ENCODE measurements around the gene EVA1B.

Gene EVA1B

GRCh38 chr1:36321119-36321951, 2.1 kb downstream of the EVA1B start:
- Mint-ChIP-seq H3K27me3 (no peaks in the 10 kb centered on the region), H3K36me3 (ENCODE audit: insufficient read depth) (peaks cover 13% of the 10 kb centered on the region), H3K4me3 (peak overlapping the region; percentile 73 to 88), H3K27ac (peak overlapping the region in 1 of 2 donors; percentile 77), H3K9me3 (no peaks in the 10 kb centered on the region), H3K4me1 (ENCODE audit: low read depth in 2 of 2) (peaks cover 16 to 20% of the 10 kb centered on the region in 2 donors)
- ATAC-seq (replicated peaks): peak; percentile 33
- no peak for DNase-seq

- ATAC-seq (replicated peaks) (no peak), DNase-seq (no peak)
- Mint-ChIP-seq H3K4me3 (peak overlapping the region; percentile 73 to 88), H3K36me3 (ENCODE audit: insufficient read depth) (peaks cover 13% of the 10 kb centered on the region), H3K27me3 (no peaks in the 10 kb centered on the region), H3K4me1 (ENCODE audit: low read depth in 2 of 2) (peaks cover 16 to 19% of the 10 kb centered on the region in 2 donors), H3K9me3 (no peaks in the 10 kb centered on the region), H3K27ac (peak overlapping the region; percentile 49 to 77)
Measured at GRCh38 chr1:36320767-36321118, 2.7 kb downstream of the EVA1B start.

GRCh38 chr1:36320291-36320761, 3.1 kb downstream of the EVA1B start:
- peak overlapping the region; percentile 49 to 77 for H3K27ac Mint-ChIP-seq
- no peak for ATAC-seq (replicated peaks)
- no peak for DNase-seq
- H3K4me1 Mint-ChIP-seq (ENCODE audit: low read depth in 2 of 2): peaks cover 16 to 19% of the 10 kb centered on the region in 2 donors
- H3K4me3 Mint-ChIP-seq: peak overlapping the region; percentile 73 to 88
- no peaks in the 10 kb centered on the region for H3K9me3 Mint-ChIP-seq
- peaks cover 13% of the 10 kb centered on the region for H3K36me3 Mint-ChIP-seq (ENCODE audit: insufficient read depth)
- no peaks in the 10 kb centered on the region for H3K27me3 Mint-ChIP-seq

GRCh38 chr1:36309397-36309796, 14.0 kb downstream of the EVA1B start:
- ATAC-seq (replicated peaks) (no peak), DNase-seq (no peak)
- Mint-ChIP-seq H3K27me3 (no peaks in the 10 kb centered on the region), H3K4me3 (no peak overlapping the region), H3K27ac (no peak overlapping the region), H3K4me1 (ENCODE audit: low read depth in 2 of 2) (peaks cover 9 to 12% of the 10 kb centered on the region in 2 donors), H3K9me3 (no peaks in the 10 kb centered on the region), H3K36me3 (ENCODE audit: insufficient read depth) (peaks cover 27% of the 10 kb centered on the region)

GRCh38 chr1:36307601-36308330, 15.7 kb downstream of the EVA1B start:
- Mint-ChIP-seq H3K36me3 (ENCODE audit: insufficient read depth) (peaks cover 42% of the 10 kb centered on the region), H3K27ac (no peak overlapping the region), H3K4me1 (ENCODE audit: low read depth in 2 of 2) (peaks cover 9 to 12% of the 10 kb centered on the region in 2 donors), H3K27me3 (no peaks in the 10 kb centered on the region), H3K4me3 (peak overlapping the region; percentile 88 to 95), H3K9me3 (no peaks in the 10 kb centered on the region)
- no peak for DNase-seq
- no peak for ATAC-seq (replicated peaks)

- Mint-ChIP-seq H3K4me3 (peak overlapping the region; percentile 88 to 95), H3K27ac (peak overlapping the region; percentile 56 to 90), H3K4me1 (ENCODE audit: low read depth in 2 of 2) (peaks cover 9 to 12% of the 10 kb centered on the region in 2 donors), H3K36me3 (ENCODE audit: insufficient read depth) (peaks cover 50% of the 10 kb centered on the region), H3K9me3 (no peaks in the 10 kb centered on the region), H3K27me3 (no peaks in the 10 kb centered on the region)
- peak; percentile 95 for ATAC-seq (replicated peaks)
- DNase-seq: peak; percentile 90 to 95 (median 95)
Measured at GRCh38 chr1:36306902-36307456, 16.5 kb downstream of the EVA1B start.

GRCh38 chr1:36306210-36306901, 17.1 kb downstream of the EVA1B start, which contains the start of gene SH3D21:
Gene SH3D21 (plus strand): TSS chr1:36306368. CDS start chr1:36306421, 53 bp downstream.
- peaks cover 54% of the 10 kb centered on the region for H3K36me3 Mint-ChIP-seq (ENCODE audit: insufficient read depth)
- H3K4me3 Mint-ChIP-seq: peak within 1 kb of the TSS; percentile 88 to 95
- H3K4me1 Mint-ChIP-seq (ENCODE audit: low read depth in 2 of 2): peaks cover 9 to 12% of the 10 kb centered on the region in 2 donors
- no peaks in the 10 kb centered on the region for H3K9me3 Mint-ChIP-seq
- peak; percentile 50 for ATAC-seq (replicated peaks)
- H3K27ac Mint-ChIP-seq: peak within 1 kb of the TSS; percentile 56 to 90
- DNase-seq: peak; percentile 29 to 39 (median 37)
- no peaks in the 10 kb centered on the region for H3K27me3 Mint-ChIP-seq

GRCh38 chr1:36305915-36306209, 17.6 kb downstream of the EVA1B start:
- DNase-seq: no peak
- no peak for ATAC-seq (replicated peaks)
- H3K27me3 Mint-ChIP-seq: no peaks in the 10 kb centered on the region
- H3K27ac Mint-ChIP-seq: peak overlapping the region in 1 of 2 donors; percentile 90
- H3K4me3 Mint-ChIP-seq: peak overlapping the region; percentile 88 to 95
- H3K36me3 Mint-ChIP-seq (ENCODE audit: insufficient read depth): peaks cover 57% of the 10 kb centered on the region
- no peaks in the 10 kb centered on the region for H3K9me3 Mint-ChIP-seq
- H3K4me1 Mint-ChIP-seq (ENCODE audit: low read depth in 2 of 2): peaks cover 9 to 12% of the 10 kb centered on the region in 2 donors

GRCh38 chr1:36304970-36305914, 18.2 kb downstream of the EVA1B start:
- DNase-seq: no peak
- Mint-ChIP-seq H3K9me3 (no peaks in the 10 kb centered on the region), H3K4me1 (ENCODE audit: low read depth in 2 of 2) (peaks cover 9 to 12% of the 10 kb centered on the region in 2 donors), H3K4me3 (peak overlapping the region; percentile 88 to 95), H3K36me3 (ENCODE audit: insufficient read depth) (peaks cover 57% of the 10 kb centered on the region), H3K27me3 (no peaks in the 10 kb centered on the region), H3K27ac (peak overlapping the region in 1 of 2 donors; percentile 90)
- ATAC-seq (replicated peaks): no peak

- Mint-ChIP-seq H3K27me3 (no peaks in the 10 kb centered on the region), H3K4me3 (no peak overlapping the region), H3K9me3 (no peaks in the 10 kb centered on the region), H3K4me1 (ENCODE audit: low read depth in 2 of 2) (peaks cover 9 to 12% of the 10 kb centered on the region in 2 donors), H3K27ac (no peak overlapping the region), H3K36me3 (ENCODE audit: insufficient read depth) (peaks cover 54% of the 10 kb centered on the region)
- ATAC-seq (replicated peaks) (no peak), DNase-seq (no peak)
Measured at GRCh38 chr1:36304521-36304920, 18.9 kb downstream of the EVA1B start.

- Mint-ChIP-seq H3K4me3 (peak overlapping the region in 1 of 2 donors; percentile 32), H3K27me3 (no peaks in the 10 kb centered on the region), H3K36me3 (ENCODE audit: insufficient read depth) (peaks cover 55% of the 10 kb centered on the region), H3K4me1 (ENCODE audit: low read depth in 2 of 2) (peaks cover 9 to 12% of the 10 kb centered on the region in 2 donors), H3K27ac (peak overlapping the region; percentile 50 to 72), H3K9me3 (no peaks in the 10 kb centered on the region)
- no peak for DNase-seq
- no peak for ATAC-seq (replicated peaks)
Measured at GRCh38 chr1:36303650-36304360, 19.6 kb downstream of the EVA1B start.

GRCh38 chr1:36303244-36303643, 20.2 kb downstream of the EVA1B start:
- ATAC-seq (replicated peaks): no peak
- Mint-ChIP-seq H3K36me3 (ENCODE audit: insufficient read depth) (peaks cover 61% of the 10 kb centered on the region), H3K4me1 (ENCODE audit: low read depth in 2 of 2) (peaks cover 9 to 12% of the 10 kb centered on the region in 2 donors), H3K27ac (peak overlapping the region; percentile 50 to 72), H3K27me3 (no peaks in the 10 kb centered on the region), H3K4me3 (peak overlapping the region in 1 of 2 donors; percentile 32), H3K9me3 (no peaks in the 10 kb centered on the region)
- DNase-seq: no peak

Measured in effector memory CD8-positive, alpha-beta T cell (primary cell).